ENCODE data around the gene TCEAL3. TPM values are rescaled to one million over a fixed set of nuclear protein-coding genes. Genes with fewer than 3 reads are reported as not detected.

TCEAL3 gene
- polyA plus RNA-seq, 1 of the 3 experiments (the other 2 are of a cell fraction) = 26.7 TPM

GRCh38 chrX:103562801-103563200, 45.0 kb upstream of the TCEAL3 start:
- no peaks in the 10 kb centered on the region for H3K79me2 ChIP-seq (ENCODE audit: insufficient read depth)
- DNase-seq = no peak
- CTCF ChIA-PET = no interaction called here
- H3K9ac ChIP-seq = no peak overlapping the region
- H3F3A ChIP-seq (replicated peaks; ENCODE audit: insufficient read depth) = no peaks in the 10 kb centered on the region
- no peaks in the 10 kb centered on the region for H3K9me3 ChIP-seq
- no peaks in the 10 kb centered on the region for H3K9me2 ChIP-seq
- H3K36me3 ChIP-seq (replicated peaks in 1 of 2; ENCODE audit: control insufficient read depth in 1 of 2, insufficient read depth in 2 of 2, low read length in 1 of 2) = no peaks in the 10 kb centered on the region
- no peak for TF ChIP-seq ZBTB33 (IDR thresholded peaks at IDR 0.05; ENCODE audit: borderline replicate concordance, low read depth)
- TF ChIP-seq POLR2AphosphoS5 (IDR thresholded peaks at IDR 0.05; ENCODE audit: low read depth, low read length) = no peak
- no peak for TF ChIP-seq EP300 (IDR thresholded peaks at IDR 0.05; ENCODE audit: borderline replicate concordance in 1 of 2, low read depth in 1 of 2, low read length in 1 of 2)
- no peak for TF ChIP-seq IRF3 (IDR thresholded peaks at IDR 0.05; ENCODE audit: low read depth, low read length)
- TF ChIP-seq NFIC (IDR thresholded peaks at IDR 0.05; ENCODE audit: borderline replicate concordance) = no peak
- TF ChIP-seq USF2 (IDR thresholded peaks at IDR 0.05; ENCODE audit: borderline replicate concordance, low read depth, low read length) = no peak
- TF ChIP-seq JUND (IDR thresholded peaks at IDR 0.05) = peak; percentile 27; the same call in 1 of the 2 replicates
- peak; percentile 21; the same call in 1 of the 2 replicates for TF ChIP-seq PBX3 (IDR thresholded peaks at IDR 0.05)
- TF ChIP-seq MXI1 (IDR thresholded peaks at IDR 0.05; ENCODE audit: low read depth, low read length) = no peak
- no peak for TF ChIP-seq GATA2 (CRISPR knock-in tag; IDR thresholded peaks at IDR 0.05)
- no peak for TF ChIP-seq USF1 (IDR thresholded peaks at IDR 0.05; ENCODE audit: borderline replicate concordance, low read depth)
- no peak for TF ChIP-seq NRF1 (IDR thresholded peaks at IDR 0.05; ENCODE audit: low read depth, low read length)
- TF ChIP-seq FOSL2 (IDR thresholded peaks at IDR 0.05; ENCODE audit: borderline replicate concordance, low read depth) = no peak
- TF ChIP-seq CTCF (IDR thresholded peaks at IDR 0.05) = no peak
- no peak overlapping the region for H3K4me2 ChIP-seq
- H3K4me3 ChIP-seq (ENCODE audit: low read depth in 2 of 2, low read length in 1 of 2) = no peak overlapping the region
- 22% methylated on average over 2 of the region's 2 CpGs for WGBS (ENCODE audit: low lambda C conversion rate)
- POLR2A ChIA-PET = no interaction called here
- H3K4me1 ChIP-seq (ENCODE audit: control insufficient read depth in 1 of 2, insufficient read depth in 2 of 2, low read depth in 1 of 2, low read length in 1 of 2) = no peaks in the 10 kb centered on the region
- no peak overlapping the region for H2AFZ ChIP-seq (ENCODE audit: low read depth)
- no peaks in the 10 kb centered on the region for H4K20me1 ChIP-seq (ENCODE audit: insufficient read depth)
- H3K27me3 ChIP-seq (ENCODE audit: insufficient read depth) = no peaks in the 10 kb centered on the region; the same call in 1 of the 2 replicates
- H3K27ac ChIP-seq (ENCODE audit: low read depth in 2 of 2, low read length in 1 of 2) = no peak overlapping the region
